Measurements from ENCODE around the gene TFCP2.
A peak's percentile ranks its signal among the peaks of the same experiment; 100 is the strongest.
"Not testable (repeated sequence)": the region's sequence is repeated elsewhere in the genome, so short reads cannot be mapped to it uniquely, and the experiment has no call there.

Gene TFCP2

DNA sequence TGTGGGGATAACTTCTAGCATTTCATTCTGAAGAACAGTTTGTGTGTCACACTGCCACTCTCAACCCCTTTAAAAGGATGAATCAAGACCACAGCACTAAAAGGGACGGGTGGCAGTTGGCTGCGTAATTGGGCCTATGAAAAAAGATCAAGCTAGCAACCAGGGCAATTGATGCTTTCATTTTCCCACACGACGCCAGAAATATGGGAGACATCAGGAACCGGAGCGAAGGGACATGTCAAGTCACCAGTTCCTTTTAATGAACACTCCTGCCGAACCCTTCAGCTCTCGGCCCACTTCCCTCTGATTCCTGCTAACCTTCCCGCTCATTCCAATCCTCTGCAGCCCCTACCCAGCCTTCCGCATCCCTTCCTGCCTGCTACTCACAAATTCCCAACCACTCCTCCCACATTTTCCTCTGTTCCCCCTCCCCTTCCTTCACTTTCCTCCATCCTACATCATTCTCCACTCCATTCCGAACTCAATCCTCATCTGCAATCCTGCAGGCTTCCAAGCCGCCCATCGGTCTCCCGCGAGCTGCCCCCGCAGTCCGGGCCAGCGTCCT, 90.3 kb downstream of the TFCP2 start:
- no peak for DNase-seq (ENCODE audit: low read depth in 2 of 2)

GRCh38 chr12:51081421-51081820, 91.5 kb downstream of the TFCP2 start:
- no peak for DNase-seq (ENCODE audit: low read depth in 2 of 2)

GRCh38 chr12:51080136-51080535, 92.8 kb downstream of the TFCP2 start:
- no peak for DNase-seq (ENCODE audit: low read depth in 2 of 2)

- DNase-seq (ENCODE audit: low read depth in 2 of 2), result not testable (repeated sequence)
These were observed 94.1 kb downstream of the TFCP2 start for GRCh38 chr12:51078866-51079265.

DNA sequence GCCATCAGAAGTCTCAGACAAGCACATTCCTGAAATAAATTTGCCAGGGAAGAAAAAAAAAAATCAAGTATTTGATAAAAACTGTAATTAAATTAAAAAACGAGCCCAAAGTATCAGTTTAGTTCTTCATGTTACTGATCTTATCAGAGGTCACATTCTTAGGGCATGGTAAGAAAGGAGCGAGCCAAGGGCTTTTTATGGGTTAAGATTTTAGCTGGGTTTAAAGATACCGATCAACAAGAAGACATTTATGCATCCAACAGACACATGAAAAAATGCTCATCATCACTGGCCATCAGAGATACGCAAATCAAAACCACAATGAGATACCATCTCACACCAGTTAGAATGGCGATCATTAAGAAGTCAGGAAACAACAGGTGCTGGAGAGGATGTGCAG, 94.6 kb downstream of the TFCP2 start:
- not testable (repeated sequence) for DNase-seq (ENCODE audit: low read depth in 2 of 2)

DNA sequence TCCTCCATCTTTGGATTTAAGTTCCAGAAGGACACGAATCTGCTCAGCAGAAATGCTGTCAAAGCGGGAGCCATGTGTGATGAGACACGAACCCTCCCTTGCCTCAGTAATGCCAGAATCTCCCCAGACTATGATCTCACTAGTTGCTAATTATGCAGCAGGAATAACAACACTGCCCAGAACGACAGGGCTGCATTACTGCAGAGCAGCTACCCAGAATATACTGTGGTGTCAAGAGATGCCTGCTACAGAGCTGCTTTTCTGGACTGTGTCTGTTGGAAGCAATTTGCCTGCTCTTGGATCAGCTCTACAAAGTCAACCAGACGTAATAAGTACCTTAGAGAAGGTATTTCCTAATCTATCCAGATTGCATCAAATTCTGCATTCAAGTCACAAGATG, 95.0 kb downstream of the TFCP2 start:
- no peak for DNase-seq (ENCODE audit: low read depth in 2 of 2)

DNA sequence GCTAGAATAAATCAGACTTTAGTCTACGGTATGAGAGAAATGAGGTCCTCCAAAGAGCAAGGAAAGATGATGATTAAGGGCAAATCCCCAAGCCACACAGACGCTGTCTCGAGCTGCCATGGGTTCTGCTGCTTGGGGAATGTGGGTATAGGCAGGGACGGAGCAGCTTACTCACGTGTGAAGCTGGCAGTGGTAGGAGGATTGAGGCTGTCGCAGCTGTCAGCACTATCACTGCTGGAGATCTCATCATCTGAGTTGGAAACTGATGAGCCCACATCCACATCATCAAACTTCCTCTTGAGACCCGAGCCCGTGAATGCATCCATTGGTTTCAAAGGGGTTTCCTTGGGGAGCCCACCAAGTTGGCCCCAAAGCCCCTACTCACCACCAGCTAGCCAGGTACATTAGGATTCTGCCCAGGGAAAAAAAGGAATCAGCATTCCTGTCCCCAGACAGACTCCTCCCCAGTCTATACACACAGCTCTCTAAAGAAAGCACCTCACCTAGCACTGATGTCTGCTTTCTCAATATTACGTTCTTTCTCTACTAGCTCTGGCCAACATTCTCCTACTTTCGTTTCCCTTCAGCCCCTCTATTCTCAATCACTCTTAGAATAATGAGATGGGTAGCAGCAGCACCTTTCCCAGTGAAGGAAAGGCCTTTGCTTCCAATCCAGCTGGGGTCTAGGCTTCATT, 96.6 kb downstream of the TFCP2 start:
- no peak for DNase-seq (ENCODE audit: low read depth in 2 of 2)

DNA sequence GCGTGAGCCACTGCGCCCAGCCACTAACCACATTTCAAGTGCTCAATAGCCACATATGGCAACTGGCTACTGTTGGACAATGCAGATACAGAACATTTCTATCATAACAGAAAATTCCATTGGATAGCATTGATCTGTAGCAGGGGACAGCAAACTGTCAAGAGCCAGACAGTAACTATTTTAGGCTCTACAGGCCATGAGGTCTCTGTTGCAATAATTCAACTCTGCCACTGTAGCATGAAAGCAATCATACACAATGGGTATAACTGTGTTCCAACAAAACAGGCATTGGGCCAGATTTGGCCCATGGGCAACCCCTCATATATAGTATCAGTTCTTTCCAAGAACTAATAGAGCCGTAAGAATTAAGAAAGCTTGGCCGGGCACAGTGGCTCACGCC, 97.5 kb downstream of the TFCP2 start:
- no peak for DNase-seq (ENCODE audit: low read depth in 2 of 2)

DNA sequence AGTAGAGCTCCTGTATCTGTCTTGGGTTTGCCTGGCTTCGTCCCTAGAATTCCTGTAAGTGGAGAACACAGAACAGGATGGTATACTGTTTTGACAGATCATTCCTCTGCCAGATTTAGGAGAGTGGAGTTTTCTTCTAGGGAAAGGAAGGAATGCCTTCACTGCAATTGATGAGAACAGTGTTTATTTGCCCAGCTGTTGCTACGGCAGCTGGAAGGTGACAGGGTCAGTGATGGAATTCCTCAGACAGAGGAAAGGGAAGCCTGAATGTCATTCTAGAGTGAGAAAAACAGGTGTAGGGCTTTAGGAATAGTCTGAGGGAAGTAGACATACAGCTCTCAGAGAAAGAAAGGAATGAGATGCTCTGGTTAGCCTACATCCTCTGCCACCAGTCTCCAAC, 101.3 kb downstream of the TFCP2 start:
- DNase-seq (ENCODE audit: low read depth in 2 of 2), result no peak

GRCh38 chr12:51070004-51070403, 102.9 kb downstream of the TFCP2 start:
- DNase-seq (ENCODE audit: low read depth in 2 of 2), result peak; percentile 36 to 46

GRCh38 chr12:51067771-51068170, 105.2 kb downstream of the TFCP2 start:
- DNase-seq (ENCODE audit: low read depth in 2 of 2), result no peak

DNA sequence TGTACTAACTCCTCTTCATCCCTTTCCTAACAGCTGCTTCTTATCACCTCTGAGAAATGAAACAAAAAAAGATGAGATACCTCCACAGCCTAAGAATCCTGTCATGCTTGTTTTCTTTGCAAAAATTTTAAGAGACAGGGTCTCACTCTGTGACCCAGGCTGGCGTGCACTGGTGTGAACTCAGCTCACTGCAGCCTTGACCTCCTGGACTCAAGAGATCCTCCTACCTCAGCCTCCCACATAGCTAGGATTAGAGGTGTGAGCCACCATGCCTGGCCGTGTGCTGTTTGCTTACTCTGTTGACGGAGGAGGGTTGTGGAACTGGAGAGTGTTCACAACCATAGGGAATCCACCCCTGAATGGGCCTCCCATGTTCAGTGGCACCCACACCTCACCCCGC, 105.7 kb downstream of the TFCP2 start:
- DNase-seq (ENCODE audit: low read depth in 2 of 2), result no peak

DNA sequence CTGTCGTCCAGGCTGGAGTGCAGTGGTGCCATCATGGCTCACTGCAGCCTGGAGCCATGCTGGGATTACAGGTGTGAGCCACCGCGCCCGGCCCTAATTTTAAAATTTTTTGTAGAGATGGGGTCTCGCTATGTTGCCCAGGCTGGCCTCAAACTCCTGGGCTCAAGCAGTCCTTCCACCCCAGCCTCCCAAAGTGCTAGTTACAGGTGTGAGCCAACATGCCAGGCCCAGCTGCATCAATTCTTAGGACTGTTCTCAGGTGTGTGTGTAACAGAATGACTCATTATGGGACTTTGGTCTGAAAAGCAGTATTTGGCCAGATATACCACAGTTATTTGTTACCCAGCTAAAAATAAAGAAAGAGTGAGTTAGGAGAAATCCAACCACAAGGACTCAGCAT, 107.4 kb downstream of the TFCP2 start:
- no peak for DNase-seq (ENCODE audit: low read depth in 2 of 2)

GRCh38 chr12:51062631-51063397, 110.1 kb downstream of the TFCP2 start:
- no peak for DNase-seq (ENCODE audit: low read depth in 2 of 2)

- DNase-seq (ENCODE audit: low read depth in 2 of 2), result no peak
These were observed 113.8 kb downstream of the TFCP2 start for GRCh38 chr12:51059086-51059485.

GRCh38 chr12:51056242-51056641, 116.7 kb downstream of the TFCP2 start:
- no peak for DNase-seq (ENCODE audit: low read depth in 2 of 2)

DNA sequence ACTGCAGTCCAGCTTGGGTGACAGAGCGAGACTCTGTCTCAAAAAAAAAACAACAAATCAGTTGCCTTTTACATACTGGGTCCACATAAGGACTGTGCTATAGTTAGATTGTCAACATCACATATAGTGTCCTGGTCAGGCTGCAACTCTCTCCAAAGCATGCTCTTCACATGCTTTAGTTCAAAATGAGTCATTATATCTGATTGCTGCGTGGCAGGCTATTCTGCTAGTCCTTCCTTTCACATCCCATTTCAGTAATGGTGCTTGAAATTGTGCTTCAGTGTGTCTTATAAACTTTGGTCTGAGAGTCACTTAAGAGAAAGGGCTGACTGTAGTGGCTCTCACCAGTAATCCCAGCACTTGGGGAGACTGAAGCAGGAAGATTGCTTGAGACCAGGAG, 117.9 kb downstream of the TFCP2 start:
- DNase-seq (ENCODE audit: low read depth in 2 of 2), result no peak

DNA sequence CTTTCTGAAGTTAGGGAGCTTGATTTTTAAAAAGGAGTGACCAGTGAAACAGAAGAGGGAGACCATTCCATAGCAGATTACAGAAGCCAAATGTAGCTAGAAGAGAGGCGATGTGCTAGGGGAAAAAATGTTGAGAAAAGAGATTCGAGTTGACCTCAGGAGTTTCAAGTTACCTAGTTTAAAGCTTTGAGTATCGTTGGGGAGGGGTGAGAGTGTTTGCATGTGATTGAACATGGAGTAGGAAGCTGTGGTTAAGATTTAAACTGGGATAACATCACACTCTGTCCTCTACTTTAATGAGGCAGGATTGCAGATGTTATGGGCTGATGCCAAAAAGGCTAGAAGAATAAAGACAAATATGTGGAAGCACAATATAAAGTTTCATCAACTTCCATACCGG, 121.1 kb downstream of the TFCP2 start:
- no peak for DNase-seq (ENCODE audit: low read depth in 2 of 2)

DNA sequence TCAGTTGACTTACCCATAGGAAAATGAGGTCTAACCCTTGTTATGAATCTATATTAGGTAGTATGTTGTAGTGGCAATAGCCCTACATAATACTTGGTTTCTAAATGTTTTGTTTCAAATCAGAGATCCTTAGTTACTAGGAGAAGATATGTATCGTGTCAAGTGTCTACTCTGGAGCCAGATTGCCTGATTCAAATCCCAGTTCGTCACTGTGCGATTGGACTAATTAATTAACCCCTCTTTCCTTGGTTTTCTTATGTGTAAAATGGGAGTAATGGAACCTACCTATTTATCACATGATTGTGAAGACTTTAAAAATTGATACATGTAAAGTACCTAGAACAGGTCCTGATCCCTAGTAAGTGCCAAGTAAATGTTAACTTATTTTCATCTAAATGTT, 123.4 kb downstream of the TFCP2 start:
- no peak for DNase-seq (ENCODE audit: low read depth in 2 of 2)

DNA sequence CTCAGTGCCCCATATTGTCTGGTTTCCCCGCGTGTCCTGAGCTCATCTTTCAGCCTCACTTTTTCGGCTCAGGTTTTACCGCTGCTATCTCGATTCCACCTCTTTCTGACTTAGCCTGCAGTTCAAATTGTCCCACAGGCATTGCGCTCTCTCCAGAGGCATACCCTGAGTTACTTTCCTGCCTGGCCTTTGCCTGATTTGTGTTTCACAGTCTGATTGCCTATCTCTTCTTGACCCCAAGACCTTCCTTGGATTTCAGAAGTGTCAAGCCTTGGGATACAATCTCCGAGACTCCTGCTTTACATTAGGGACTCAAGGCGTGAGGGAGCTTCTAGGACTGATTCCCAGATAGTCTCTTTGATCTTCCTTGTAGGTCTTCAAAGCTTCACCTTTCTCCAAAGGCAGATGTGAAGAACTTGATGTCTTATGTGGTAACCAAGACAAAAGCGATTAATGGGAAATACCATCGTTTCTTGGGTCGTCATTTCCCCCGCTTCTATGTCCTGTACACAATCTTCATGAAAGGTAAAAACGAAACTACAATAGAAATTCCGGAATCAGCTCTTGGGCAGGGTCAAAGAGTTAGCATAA, 124.2 kb downstream of the TFCP2 start:
- DNase-seq (ENCODE audit: low read depth in 2 of 2), result no peak

- DNase-seq (ENCODE audit: low read depth in 2 of 2), result peak; percentile 95 to 96
These were observed 125.0 kb downstream of the TFCP2 start, which contains the start of gene LETMD1 for GRCh38 chr12:51047655-51048540. Gene LETMD1 (plus strand): TSS chr12:51048327. CDS start chr12:51048357, 30 bp downstream.

All from fibroblast of skin of left quadriceps (primary cell).